HG03159 (cell line): Measurements from ENCODE around the gene NELL1.

Experiments used
- ATAC-seq: cut with Tn5 transposase; IDR thresholded peaks from one replicate; pipeline ENCODE4 v1.9.1; 2021; ENCODE audit warnings: mild to moderate bottlenecking, moderate library complexity; ENCODE audit not compliant: unreplicated experiment

NELL1 gene

DNA sequence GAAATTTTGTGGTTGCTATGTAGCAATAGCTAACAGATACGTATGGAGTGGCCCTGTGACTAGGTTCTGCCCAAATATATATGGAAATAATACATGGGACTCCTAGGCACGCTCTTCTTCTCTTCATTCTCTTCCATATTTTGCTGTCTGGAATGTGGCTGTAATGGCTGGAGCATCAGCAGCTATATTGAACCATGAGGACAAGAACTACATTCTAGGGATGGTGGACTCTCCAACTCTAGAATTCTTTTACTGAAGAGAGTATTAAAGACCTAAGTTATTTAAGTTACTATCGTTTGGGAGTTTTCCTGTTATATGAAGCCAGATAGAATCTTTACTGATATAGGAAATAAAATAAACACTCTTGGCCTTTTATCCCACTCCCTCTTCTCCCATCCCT is 7.5 kb upstream of the NELL1 start:
- ATAC-seq = no peak

DNA sequence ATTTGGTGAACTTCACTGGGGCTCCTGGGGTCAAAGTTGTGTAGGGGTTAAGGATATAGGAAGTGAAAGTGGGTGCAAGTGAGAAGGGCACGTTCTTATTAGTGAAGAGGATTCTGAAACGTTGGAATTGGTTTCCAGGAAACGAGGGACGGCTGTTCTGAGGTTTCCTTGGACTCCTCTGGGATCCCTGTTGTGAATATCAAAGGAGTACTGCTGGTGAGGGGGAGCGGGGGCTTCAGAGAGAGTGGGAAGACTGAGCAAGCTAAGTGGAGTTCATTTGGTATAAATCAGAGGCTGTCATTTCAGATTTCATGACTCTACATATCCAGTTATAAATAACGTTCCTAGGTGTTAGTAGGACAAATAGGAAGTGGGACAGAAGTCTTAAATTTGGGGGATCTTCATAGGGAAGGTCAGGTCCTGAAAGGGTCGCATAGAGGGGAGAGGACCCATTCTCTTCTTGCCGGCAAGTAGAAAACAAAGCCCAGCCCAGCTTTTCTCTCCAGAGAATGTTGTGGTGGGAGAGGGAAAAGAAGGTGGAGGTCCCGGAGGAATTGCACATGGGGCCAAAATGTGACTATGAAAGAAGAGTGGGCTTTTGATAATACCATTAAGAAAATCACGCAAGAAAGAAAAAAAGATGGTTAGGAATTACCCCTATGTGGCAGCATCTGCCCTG is 1.1 kb upstream of the NELL1 start:
- no peak for ATAC-seq

DNA sequence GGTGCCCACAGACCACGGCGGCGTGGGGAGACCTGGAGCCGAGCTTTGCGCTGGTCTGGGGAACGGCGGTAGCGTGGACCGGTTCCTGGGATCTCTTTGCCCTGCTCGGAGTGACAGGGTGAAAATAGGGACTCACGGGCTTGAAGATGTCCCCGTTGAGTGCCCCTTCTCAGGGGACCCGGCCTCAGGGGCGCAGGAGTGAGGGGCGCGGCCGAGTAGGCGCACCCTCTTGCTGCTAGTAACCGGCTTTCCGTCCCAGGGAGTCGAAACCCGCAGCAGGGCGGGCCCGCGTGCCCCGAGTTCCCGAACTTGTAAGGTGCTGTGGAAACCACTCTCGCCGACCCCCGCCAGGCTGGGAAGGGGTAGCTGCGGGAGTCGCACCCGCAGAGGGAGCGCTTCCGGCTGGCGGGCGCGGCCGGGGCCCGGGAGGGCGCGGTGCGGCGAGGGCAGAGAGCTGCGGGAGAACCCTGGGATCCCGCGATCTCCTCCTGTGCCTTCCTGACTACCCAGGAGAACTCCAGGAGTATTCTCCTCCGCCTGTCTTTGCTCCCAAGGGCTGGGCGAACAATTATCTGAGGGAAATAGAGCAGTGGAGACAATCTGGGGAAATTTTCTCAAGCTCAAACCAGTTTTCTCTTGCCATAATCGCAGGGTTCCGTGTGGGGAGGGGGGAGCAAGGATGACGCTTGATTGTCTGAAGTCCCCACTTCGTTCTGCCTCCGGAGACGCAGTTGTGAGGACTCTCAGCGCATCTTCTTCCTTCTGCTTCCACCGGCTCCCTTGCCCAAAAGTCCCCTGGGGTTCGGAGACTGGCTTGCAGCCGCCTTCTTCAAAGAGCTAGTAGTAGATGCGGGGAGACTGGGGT is 666 bp downstream of the NELL1 start:
- ATAC-seq = no peak

DNA sequence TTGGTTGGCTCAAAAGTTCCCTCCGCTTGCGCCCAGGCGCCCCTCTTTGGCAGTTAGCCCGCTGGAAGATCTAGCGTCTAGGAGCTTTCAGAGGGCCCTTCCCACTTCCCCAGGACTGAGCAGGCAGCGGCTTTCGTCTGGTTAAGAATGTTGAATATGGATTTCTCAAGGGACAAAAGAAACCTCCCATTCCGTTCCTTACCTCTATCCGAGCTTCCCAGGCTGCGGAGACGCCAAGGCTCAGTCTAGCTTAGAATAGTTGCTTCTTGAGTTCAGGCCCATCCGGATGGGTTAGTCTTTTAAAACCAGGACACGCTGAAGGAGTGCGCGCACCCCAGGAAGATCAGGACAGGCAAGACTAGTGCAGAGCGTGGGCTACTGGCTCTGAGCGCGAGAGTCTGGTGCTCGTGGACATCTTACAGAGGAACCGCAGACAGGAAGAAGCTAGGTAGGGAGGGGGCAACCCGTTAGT is 1.6 kb downstream of the NELL1 start:
- ATAC-seq = no peak

DNA sequence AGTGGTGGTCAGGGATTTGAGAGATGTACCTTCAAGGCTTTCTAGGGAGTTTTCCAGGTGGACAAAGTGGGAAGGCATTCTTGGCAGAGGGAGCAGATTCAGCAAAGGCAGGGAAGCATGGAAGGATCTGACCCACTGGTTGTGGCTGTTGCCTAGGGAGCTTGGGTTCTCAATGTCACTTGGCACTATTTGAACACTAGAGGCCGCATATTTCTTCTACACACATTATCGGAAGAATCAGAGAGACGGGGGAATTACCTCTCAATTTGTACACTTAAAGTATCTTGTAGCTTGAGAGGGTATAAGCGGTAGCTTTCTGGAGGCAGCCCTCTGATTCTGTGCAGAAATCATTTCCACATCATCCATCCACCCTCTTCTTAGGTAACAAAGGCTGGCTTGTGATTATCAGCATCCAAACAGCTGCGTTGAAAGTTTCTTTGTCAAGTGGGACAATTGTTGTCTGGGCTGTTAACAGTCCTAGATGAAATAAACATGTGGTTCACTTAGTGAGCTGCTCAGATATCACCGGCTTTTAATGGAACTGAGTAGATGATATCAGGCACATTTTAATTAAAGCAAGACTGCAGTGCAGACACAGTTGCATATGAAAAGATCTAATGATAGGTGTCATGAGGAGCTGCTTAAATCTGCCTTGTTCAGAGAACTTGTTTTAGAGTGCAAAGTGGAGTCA is 2.6 kb downstream of the NELL1 start:
- ATAC-seq = no peak

DNA sequence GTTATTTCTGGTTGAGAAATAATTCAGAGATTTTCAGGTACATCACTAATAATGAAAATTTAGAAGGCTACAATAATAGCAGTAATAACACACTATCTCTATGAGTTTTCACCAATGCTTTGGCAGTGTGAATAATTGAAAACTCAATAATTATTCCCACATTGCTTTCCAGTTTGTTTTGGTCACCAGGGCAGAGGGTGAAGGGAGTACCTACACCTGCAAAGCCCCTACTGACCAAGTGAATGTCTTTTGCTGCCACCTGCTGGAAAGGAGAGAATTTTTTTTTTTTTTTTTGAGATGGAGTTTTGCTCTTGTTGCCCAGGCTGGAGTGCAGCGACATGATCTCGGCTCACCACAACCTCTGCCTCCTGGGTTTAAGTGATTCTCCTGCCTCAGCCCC is 3.2 kb downstream of the NELL1 start:
- no peak for ATAC-seq

DNA sequence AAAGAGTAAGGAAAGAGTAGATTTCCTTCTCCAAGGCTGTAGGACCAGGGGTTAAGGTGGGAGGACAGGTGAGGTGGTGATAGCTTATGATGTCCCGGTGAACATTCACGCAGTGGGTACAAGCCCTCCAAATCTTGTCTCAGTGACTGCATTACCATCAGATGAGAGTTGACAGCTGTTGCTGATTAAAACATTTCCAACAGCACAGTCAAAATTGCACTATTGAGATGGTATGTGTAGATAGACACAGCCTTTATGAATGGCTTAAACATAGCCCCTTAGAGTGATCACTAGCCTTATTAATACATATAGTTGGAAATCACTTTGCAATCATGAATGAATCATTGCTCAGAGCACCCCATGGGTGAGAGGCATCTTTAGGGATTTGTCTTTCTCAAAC is 7.3 kb downstream of the NELL1 start:
- no peak for ATAC-seq

DNA sequence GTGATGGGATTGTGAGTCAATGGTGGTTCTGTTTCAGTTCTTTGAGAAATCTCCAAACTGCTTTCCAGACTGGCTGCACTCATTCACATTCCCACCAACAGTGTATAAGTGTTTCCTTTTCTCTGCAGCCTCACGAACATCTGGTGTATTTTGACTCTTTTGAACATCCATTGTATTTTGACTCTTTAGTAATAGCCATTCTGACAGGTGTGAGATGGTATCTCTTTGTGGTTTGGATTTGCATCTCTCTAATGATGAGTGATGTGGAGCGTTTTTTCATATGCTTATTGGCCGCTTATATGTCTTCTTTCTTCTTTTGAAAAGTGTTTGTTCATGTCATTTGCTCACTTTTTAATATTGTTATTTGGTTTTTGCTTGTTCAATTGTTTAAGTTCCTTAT is 19.4 kb downstream of the NELL1 start:
- no peak for ATAC-seq

DNA sequence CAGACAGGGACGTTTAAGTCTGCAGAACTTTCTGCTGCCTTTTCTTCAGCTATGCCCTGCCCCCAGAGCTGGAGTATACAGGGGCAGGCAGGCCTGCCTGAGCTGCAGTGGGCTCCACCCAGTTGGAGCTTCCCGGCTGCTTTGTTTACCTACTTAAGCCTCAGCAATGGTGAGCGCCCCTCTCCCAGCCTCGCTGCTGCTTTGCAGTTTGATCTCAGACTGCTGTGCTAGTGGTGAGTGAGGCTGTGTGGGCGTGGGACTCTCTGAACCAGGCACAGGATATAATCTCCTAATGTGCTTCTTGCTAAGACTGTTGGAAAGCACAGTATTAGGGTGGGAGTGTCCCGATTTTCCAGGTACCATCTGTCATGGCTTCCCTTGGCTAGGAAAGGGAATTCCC is 38.5 kb downstream of the NELL1 start:
- no peak for ATAC-seq

DNA sequence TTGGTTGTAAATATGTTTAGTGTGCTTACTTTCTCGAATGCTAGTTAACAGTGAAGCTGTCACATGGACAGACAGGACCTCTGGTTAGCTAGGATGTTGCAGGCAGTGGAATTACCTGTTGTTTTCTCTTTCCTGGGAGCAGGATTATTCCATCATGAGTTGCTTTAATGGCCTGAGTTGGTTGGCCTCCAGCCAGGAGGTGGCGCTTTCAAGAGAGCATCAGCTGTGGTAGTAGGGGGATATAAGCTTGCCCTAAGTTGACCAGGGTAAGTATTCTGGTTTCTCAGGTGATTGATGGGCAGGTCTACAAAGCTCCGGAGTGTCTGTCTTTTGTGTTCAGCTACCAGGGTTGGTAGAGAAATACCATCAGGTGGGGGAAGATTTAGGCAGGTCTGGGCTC is 43.5 kb downstream of the NELL1 start:
- no peak for ATAC-seq

DNA sequence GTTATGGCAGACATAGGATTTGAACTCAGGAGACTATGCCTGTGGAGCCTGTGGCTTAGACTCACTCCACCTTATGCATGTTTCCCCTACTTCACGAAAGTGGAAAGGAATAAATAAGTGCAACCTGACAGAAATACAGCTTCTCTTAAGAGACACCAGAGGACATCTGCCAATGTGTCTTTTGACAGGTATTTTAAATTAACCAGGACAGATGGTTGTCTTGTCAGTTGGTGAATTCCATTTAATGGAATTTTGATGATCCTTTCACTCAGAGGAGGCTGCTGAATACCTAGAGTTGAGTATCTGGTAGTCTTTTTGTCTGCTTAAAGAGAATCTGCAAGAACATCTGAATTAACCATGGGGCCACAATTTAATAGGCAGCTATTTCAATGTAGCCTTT is 46.1 kb downstream of the NELL1 start:
- no peak for ATAC-seq

DNA sequence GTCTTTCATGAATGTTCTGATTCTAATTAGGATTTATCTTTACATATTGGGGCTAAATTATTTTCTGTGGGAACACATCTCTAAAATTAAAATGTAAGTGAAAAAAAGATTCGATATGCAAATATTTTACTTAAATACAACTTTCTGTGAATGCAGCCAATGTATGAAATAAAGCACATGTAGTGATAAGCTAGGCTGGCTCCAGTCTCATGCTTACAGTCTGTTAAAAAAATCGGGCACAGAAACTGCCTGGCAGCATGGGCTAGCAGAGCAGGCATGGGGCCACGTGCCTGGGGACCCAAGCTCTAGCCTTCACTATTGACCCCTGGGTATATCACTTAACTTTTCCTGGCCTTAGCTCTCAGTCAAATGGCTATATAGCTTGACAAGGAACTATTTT is 46.5 kb downstream of the NELL1 start:
- no peak for ATAC-seq

DNA sequence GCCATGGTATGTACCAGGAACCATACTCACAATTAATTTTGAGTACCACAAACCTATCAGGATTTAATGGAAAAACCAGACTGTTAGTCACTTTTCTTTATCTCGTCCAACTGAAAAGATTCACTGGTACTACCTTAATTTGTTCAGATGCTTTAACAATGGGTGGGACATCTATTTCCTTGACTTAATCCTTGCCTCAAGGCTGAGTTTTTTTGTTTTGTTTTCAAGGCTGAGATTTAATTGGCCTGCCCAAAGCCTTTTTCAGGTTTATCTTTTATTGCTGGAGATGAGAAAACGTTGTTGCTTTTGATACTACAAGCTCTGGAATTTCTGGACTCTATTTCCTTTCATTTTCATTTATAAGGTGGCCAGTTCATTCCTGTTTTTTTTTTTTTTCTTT is 50.4 kb downstream of the NELL1 start:
- ATAC-seq = no peak

DNA sequence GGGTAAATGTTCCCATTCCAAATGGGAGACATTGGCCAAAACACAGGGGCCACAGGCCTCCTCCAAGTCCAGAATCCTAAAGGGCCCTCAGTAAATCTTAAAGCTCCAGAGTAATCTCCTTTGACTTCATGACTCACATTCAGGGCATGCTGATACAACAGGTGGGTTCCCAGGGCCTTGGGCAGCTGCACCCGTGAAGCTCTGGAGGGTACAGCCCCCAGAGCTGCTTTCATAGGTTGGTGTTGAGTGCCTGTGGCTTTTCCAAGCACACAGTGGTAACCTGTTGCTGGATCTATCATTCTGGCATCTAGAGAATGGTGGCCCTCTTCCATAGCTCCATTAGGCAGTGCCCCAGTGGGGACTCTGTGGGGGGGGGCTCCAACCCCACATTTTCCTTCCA is 54.0 kb downstream of the NELL1 start:
- no peak for ATAC-seq

DNA sequence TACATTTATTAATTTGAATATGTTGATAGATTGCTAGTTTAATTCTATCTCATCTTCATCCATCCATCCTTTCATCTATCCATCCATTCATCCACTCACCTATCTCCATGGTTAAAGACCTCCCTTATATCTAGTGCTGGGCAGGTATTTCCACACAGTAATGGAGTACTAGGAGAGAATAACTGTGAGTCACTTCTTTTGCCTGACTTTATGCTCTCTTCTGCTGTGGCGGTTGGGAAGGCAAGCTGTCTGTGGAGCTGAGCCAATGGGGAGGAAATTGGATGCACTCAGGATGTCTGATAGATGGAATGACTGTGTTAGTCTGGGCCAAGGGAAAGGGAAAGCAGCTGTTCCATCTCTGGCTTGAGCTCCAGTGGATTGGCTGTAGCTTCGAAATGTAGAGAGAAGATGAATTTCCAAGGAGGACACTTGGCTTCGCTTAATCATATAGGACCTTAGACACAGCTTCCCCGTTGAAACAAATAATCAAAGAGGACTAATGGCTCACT is 60.3 kb downstream of the NELL1 start:
- ATAC-seq = no peak

DNA sequence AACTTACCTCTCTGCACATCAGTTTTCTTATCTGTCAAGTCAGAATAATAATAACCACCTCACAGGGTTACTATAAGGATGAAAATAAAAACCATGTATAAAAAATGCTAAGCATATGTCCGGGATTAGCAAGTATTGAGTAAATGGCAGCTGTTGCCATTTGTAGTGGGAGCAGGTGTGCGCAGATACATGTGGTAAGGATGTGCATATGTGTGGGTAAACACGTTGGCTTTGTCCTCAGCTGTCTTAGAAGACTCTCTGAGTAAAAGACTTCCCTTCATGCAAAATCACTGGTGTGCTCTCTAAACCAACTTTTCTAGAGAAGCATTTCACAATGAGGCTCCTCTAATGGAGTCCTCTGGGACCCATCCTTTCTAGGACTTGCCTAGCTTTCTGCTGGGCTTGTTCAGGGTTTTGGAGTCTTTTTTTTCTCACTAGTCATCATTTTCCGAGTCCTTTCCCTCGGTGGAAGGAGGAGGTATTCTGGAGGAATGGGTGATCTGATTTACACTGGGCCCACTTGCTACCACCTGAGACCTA is 62.4 kb downstream of the NELL1 start:
- ATAC-seq = no peak

DNA sequence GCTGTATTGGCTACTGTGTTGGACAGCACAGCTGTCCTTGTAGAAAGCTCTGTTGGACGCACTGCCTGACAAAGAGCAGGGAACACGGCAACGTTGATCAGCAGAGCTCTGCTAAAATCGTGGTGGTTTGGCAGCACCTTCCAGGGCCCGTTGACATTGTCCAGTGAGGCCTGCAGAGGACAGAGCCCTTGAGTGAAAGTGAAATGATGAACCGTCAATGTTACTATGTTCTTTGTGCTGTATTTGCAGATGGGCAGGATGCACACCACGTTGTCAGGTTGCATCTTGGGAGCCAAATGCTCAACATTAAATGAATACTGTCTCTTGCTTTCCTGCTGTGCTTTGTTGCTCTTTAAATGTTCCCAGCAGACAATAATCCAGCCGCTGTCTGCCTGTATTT is 69.7 kb downstream of the NELL1 start:
- no peak for ATAC-seq

DNA sequence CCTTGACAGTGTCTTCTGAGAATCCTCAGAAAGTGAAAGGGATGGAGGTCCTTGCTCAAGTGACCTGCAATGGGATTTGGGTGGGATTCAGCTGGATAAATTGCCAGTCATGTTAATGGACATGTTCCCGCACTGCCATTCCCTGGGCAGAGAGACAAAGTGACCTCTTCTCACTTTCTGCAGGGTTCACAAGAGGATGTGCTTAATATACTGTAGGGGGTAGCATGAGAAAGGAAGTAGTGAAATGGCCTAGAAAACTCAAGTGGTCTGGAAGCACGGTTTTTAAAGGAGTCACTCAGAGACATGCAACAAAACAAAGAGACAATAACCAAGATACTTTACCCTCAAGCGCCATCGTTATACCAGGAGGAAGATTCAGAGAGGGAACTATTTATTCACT is 70.2 kb downstream of the NELL1 start:
- ATAC-seq = no peak

DNA sequence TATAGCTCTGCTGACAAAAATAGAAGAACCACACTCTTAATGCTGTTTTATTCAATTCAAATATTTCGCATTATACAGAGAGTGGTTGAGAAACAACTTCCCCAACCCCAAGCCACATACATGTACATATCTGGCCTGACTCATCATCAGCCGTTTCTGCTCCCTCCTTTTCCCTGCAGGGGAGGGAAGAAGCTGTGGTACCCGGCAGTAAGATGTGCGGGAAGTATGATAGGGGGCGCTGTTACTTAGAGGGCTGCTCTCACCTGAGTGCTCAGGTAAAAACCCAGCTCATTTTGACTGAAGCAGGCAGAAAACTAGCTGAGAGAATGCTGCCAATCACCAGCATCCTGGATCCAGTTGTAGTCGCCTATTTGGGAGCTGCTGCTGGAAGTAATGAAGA is 85.5 kb downstream of the NELL1 start:
- no peak for ATAC-seq

DNA sequence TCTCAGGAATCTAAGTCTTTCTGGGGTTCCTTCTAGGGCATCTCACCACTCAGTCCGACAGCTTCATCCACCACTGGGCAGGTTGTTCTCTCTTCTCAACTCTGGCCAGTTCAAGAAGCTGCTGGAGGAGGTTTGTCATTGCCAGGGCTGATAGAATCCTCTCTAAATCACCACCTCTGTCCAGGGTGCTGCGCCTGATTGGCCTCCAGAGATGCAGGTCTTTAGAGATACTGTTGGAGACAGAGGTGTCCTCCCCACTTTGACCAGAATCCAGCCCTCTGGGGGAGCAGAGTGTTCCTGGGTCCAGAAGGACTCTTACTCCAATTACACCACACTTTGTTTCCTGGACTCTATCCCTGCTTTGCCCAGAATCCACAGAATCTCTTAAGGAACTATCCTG is 90.2 kb downstream of the NELL1 start:
- no peak for ATAC-seq

DNA sequence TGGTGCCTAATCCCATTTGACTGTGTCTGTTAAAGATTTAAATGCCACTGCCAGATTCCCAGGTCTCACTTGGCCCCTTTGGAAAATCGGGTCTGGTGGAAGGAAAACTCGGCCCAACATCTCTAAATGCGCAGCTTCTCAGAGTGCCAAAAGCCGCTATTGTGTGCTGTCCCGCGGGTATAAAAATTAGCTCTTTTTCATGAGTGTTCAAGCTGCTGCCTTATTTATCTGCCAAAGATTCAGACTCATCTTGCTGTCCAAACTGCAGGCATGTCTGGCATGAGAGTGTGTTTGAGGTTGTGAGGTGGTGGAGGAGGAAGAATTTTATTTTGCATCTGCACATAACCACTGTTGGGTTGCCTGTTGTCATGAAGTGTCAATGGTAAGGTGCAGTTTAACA is 91.4 kb downstream of the NELL1 start:
- no peak for ATAC-seq
